Endometrial microvascular endothelial cells (primary cell): ENCODE results near the gene JOSD1. TPM values are rescaled to one million over a fixed set of nuclear protein-coding genes. Genes with fewer than 3 reads are reported as not detected.

ENCODE experiments used
- in situ Hi-C: cut with HindIII; loops from 2 replicates; pipeline ENCODE4 v1.10.0; 2017; ENCODE audit warnings: low sequenced_read_pairs, low pct_unique_long_range_greater_than_20kb; ENCODE audit errors: inconsistent ontology term
- total RNA-seq: library from RNA; depleted of rRNA; stranded (reverse); fragments of >200 nt; gene quantifications from one replicate; pipeline ENCODE4 v1.2.3, GENCODE V29; 2015; ENCODE audit errors: inconsistent ontology term

The JOSD1 gene
- total RNA-seq = 69.8 TPM

GRCh38 chr22:38700789-38701628 lies at the start of gene JOSD1:
Gene JOSD1 (minus strand): TSS chr22:38700943. CDS start chr22:38699987, 956 bp downstream.
- in situ Hi-C loops = no loop called here

GRCh38 chr22:38750104-38750503 lies 49.4 kb upstream of the JOSD1 start:
- in situ Hi-C loops = no loop called here

GRCh38 chr22:38748487-38749136 lies 47.9 kb upstream of the JOSD1 start:
- in situ Hi-C loops = no loop called here

DNA sequence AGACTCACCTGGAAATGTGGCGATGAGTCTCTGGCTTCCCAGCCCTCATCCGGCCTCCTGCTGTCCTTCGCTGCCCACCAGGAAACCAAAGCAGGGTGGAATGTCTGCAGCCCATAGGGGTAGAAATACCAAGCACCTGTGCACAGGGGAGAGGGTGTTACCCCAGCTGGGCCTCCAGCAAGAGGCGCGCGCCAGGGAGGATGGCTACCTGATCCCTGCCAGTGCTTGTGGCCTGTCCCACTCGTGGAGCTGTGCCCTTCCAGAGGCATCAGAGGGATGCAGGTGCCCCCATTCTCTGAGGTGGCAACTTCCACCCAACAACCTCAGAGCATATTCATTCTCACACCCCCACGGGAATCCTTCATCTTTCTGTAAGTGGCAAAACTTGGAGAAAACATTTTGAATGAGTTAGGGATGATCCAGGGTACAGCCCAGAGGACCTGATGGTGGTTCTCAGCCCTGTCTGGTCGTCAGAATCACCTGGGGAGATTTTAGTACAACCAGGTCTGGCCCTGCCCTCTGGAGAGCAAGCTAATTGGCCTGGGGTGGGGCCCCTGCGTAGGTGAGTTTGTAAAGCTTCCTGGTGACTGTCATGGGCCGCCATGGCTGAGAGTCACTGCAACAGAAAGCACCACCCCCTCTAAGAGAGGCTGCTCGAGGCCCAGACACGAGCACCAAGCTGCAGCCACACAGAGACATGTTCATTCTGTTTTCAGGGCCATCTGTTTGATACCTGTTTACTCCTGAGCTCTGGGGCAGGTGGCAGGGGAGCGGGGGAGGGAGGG lies 45.1 kb upstream of the JOSD1 start:
- in situ Hi-C loops = no loop called here

DNA sequence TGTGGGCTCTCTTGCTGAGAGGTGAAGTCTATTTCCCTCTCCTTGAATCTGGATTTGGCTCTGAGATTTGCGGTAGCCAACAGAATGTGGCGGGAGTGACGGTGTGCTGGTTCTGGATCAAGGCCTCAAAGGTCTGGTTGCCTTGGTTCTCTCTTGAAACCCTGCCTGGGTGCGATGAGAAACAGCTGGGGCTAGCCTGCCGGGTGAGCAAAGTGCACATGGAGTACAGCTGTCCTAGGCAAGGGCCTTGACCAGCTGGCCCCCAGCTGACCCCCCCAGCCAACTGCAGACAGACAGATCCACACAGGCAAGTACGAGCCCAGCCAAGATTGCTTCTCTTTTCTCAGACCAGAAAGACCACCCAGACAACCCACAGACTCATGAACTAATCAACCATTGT lies 44.2 kb upstream of the JOSD1 start:
- in situ Hi-C loops = no loop called here

GRCh38 chr22:38742176-38742942 lies 41.6 kb upstream of the JOSD1 start:
- in situ Hi-C loops = no loop called here

DNA sequence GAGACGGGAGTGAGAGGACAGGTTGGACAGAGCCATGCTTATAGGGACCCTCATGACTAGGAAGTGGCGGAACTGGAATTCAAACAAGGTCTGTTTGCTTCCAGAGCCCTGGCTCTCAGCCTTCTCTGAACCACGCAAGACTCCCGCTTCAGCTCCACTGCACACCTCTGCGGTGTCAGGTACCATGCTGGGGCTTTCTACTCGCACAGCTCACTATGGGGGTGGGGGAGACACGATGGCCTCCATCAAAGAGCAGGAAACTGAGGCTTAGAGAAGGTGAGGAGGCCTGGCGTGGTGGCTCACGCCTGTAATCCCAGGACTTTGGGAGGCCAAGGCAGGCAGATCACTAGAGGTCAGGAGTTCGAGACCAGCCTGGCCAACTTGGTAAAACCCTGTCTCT lies 40.8 kb upstream of the JOSD1 start:
- in situ Hi-C loops = no loop called here

DNA sequence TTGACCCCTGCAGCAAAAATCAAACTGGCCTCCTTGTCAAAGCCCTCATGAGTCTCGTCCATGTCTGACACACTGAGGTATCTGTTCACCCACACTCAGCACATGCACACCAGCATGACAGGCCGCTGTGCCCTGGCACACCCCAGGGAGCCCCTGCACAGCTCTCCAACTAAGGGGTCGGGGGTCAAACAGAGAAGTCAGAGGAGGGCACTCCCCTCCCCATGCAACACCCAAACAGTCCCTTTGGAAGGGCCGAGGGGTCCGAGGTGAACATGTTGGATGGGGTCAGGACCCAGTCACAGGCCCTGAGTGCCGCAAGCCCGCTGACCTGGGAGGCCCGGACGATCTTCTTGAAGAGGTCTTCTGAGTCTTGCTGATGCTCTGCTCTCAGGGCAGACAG lies 40.4 kb upstream of the JOSD1 start:
- in situ Hi-C loops = no loop called here

DNA sequence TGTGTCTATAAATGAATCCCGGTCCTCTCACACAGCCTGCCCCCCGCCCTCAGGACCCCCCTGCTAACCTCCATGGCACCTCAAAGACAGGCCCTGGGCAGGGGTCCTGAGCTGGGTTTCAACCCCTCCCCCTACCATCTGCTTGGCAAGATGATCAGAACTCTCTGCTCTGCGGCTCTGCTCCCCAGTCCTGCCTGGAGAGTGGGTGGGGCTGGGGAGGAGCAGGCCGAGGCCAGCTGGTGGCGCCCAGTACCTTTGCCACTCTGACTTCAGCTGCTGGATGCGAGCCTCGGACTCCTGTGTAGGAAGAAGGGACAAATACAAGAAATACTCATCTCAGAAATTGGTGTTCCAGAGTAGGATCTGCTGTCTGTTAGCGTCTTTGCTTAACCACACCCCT lies 40.0 kb upstream of the JOSD1 start:
- in situ Hi-C loops = no loop called here

- in situ Hi-C loops = no loop called here
Measured at GRCh38 chr22:38740116-38740723, 39.5 kb upstream of the JOSD1 start.

GRCh38 chr22:38739300-38740055 lies 38.7 kb upstream of the JOSD1 start:
- in situ Hi-C loops = no loop called here

GRCh38 chr22:38738475-38739070 lies 37.8 kb upstream of the JOSD1 start:
- in situ Hi-C loops = no loop called here

- in situ Hi-C loops = no loop called here
Measured at GRCh38 chr22:38737302-38738060, 36.7 kb upstream of the JOSD1 start.

GRCh38 chr22:38736257-38736570 lies 35.5 kb upstream of the JOSD1 start:
- in situ Hi-C loops = no loop called here

DNA sequence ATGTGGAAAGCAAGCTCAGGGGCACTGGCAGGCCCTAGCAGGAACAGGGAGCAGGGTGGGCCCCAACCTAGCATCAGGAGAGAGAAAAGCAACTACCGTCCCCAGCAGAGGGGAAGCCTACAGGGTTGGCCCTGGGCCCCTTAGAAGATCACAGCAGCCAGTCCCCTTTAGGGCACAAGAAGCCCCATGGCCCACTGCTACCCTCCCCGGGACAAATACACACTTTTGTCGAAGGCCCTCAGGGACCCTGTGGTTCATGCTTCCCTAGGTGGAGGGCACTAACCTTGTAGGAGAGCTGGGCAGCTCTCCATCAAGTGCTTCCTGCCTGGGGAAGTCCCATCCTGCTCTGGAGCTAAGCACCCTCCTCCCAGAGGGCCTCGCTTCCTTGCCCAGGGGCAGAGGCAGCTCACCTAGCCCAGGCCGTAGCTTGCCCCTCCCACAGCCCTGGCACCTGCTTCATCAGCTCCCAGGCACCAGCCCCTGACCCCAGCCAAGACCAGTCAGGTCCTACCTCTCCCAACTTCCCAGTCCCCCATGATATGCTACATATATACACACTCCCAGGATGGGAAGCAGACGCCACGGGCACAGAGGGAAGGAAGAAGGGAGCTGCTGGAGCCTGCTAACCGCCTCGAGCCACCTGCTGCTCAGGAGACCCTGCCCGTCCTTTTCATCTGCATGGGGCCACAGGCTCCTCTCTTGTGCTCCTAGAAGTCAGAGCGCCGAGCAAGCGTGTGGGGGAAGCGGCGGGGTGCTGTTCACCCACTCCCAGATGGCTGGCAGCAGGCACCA lies 34.9 kb upstream of the JOSD1 start:
- in situ Hi-C loops = no loop called here

DNA sequence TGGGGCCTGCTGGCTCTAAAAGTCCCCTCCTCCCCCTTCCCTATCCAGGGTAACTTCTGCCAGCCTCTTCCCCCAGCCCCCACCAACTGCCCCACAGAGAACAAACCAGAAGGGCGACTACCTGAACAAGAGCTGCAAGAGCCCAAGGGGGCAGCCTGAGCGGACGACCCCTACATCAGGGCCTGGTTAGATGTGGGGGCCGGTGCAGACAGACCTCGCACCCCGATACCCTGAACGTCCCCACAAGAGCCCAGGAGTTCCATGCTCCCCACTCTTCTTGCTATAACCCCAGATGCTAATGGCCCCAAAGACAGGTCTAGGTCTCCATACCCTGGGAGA lies 34.4 kb upstream of the JOSD1 start:
- in situ Hi-C loops = no loop called here
